Measurements from ENCODE around the gene SERTAD2.

DNA sequence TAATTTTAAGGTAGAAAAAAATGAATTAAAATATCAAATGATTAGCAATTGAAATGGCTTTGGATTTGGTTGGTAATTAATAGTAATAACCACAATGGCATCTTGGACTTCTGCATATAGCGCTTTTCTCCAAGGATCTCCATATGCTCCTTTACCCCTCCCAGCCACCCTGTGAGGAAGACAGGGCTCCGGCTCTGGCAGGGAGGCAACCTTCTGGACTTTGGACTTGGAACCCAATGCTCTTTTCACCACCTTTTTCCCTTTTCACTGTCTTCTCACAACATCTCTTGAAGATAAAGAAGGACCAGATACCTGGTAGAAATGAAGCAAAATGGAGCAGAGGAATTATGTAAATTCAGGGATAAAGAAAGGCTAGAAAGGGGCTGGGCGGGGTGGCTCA lies 23.8 kb upstream of the SERTAD2 start:
- no peak for TF ChIP-seq POLR2A (IDR thresholded peaks at IDR 0.05)
- TF ChIP-seq, protein P1, sequence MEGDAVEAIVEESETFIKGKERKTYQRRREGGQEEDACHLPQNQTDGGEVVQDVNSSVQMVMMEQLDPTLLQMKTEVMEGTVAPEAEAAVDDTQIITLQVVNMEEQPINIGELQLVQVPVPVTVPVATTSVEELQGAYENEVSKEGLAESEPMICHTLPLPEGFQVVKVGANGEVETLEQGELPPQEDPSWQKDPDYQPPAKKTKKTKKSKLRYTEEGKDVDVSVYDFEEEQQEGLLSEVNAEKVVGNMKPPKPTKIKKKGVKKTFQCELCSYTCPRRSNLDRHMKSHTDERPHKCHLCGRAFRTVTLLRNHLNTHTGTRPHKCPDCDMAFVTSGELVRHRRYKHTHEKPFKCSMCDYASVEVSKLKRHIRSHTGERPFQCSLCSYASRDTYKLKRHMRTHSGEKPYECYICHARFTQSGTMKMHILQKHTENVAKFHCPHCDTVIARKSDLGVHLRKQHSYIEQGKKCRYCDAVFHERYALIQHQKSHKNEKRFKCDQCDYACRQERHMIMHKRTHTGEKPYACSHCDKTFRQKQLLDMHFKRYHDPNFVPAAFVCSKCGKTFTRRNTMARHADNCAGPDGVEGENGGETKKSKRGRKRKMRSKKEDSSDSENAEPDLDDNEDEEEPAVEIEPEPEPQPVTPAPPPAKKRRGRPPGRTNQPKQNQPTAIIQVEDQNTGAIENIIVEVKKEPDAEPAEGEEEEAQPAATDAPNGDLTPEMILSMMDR (IDR thresholded peaks at IDR 0.05) = no peak
